GM19397 (cell line): Measurements from ENCODE around the gene LCN9.

Source experiments
- ATAC-seq: cut with Tn5 transposase; IDR thresholded peaks from one replicate; pipeline ENCODE4 v1.9.1; 2021; ENCODE audit warnings: mild to moderate bottlenecking, moderate library complexity; ENCODE audit not compliant: unreplicated experiment

Gene LCN9

GRCh38 chr9:135716045-135716444 lies 52.9 kb downstream of the LCN9 start:
- no peak for ATAC-seq
